GM18508 (cell line): ENCODE data around the gene BROX.
"Not testable (repeated sequence)": the region's sequence is repeated elsewhere in the genome, so short reads cannot be mapped to it uniquely, and the experiment has no call there.

Experiments used
- ATAC-seq: cut with Tn5 transposase; IDR thresholded peaks from one replicate; pipeline ENCODE4 v1.9.1; 2021; ENCODE audit warnings: moderate number of reproducible peaks; ENCODE audit not compliant: insufficient read depth, unreplicated experiment

The BROX gene

DNA sequence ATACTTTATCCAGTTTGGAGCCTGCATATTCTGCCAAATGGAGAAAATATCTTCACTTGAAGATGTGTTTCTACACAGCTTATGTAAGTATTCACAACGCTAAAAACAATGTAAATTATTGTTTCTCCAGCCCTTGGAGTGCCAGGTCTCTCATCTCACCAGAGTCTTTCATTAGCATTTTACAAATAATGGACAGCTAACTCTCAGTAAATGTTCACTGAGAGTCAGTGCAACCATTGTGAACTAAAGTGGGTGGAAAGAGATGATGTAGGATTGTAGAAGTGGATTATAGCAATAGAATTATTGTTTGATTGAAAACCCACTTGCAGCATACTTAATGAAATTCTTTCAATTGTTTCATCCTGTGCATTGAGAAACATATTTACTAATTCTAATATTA is 16.4 kb downstream of the BROX start:
- no peak for ATAC-seq

DNA sequence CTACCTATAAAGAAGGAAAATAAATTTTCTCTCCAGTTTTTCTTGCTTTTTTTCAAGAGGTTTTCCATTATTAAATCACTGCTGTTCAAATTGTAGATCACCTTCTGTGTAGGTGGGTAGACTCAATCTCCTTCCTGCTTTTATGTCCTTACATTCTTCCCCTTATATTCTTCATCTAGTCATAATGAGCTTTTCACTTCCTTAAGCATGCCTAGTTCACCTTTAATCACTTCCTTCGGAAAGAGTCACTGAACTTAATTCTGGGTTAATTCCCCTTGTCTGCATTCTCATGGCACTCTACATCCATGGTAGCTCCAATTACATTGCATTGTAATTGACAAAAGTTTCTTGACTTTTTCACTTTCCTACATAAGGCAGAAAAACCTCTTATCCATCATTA is 18.5 kb downstream of the BROX start:
- ATAC-seq = no peak

DNA sequence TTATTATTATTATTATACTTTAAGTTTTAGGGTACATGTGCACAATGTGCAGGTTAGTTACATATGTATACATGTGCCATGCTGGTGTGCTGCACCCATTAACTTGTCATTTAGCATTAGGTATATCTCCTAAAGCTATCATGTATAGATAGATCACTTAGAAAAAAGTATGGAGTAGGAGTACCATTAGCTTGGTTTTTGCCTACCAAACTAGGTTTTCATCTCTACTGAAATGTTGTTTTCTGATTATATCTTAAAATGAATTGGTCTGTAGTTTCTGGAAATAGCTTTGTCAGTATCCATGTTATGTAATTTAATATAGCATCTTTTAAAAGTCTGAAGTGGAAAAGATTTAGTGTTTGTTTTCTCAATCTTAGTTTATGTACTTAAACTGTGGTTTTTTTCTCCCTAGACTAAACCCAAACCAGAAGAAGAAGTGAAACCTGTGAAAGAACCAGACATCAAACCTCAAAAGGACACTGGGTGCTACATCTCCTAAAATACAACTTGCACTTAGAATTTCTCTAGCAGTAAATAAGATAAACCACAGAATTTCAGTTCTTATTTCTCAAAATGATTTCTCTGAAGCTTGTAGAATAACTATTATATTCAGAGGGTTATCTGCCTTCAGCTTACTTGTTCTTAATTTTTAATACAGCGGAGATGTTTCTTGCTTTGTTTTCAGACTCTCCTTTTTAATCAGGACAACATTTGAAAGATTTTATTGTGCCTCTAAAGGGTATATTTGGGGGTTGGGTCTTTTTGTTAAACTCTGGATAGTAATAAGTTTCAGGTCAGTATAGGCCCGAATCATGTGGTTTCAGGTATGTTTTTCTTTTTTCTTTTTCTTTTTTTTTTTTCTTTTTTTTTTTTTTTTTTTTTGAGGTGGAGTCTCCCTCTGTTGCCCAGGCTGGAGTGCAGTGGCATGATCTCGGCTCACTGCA is 20.1 kb downstream of the BROX start:
- peak; percentile 94 for ATAC-seq

DNA sequence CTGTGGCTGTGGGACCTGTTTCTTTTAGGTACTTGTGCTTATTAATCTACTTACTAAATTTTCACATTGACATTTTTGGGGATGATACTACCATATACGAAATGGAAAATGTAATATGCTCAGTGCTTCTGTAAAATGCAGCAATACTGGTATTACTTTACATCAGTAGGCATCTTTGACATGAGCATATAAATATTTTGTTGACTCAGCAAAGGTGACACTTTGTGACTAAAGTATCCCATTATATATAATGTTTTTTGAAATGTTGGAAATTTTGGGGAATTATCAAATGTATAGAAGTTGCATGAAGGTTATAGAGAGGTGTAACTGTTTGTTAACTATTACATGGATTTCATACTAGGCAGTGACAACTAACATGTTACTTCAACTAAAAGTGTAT is 22.4 kb downstream of the BROX start:
- ATAC-seq = no peak

DNA sequence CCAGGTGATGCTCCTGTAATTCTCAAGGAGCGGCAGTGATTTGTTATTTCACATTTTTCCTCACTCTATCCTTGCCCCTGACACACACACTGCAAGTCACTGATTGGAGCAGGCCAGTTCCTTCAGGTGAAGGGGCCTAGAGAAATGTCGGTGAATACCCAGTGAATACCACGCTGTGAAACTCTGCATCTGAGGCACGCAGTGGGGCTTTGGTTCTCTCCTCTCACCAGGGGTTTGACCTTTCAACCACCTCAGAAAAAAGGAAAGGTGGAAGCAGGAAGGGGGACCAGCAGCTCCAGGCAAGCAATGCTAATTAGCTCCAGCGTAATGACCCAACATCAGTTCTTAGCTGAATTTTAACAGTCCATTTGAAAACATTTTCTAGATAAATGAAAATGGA is 24.1 kb downstream of the BROX start:
- ATAC-seq = no peak

DNA sequence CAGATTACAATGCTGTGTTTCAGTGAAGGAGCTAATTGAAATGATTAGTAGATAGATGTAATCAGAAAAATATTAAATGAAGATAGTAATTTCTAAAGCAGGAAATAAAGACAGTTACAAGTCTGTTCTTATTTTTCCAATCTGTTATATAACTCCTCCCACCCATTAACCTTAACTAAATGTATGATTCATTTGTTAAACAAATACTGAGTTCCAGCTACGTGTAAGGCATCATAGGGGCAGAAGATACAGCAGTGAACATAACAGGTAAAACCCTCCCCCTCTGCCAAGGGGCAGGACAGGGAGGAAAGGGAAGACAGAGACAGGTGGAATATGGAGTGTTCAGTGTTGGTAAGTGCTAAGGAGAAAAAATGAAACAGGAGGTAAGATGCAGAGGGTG is 24.6 kb downstream of the BROX start, which contains the start of gene FAM177B:
TSS of gene FAM177B (plus strand) at position 231 of the 400 bp plus-strand sequence. CDS start 9,344 bp downstream, outside the sequence.
- no peak for ATAC-seq

GRCh38 chr1:222739465-222739864 is 27.1 kb downstream of the BROX start:
- no peak for ATAC-seq

GRCh38 chr1:222739929-222740328 is 27.6 kb downstream of the BROX start:
- ATAC-seq = no peak

DNA sequence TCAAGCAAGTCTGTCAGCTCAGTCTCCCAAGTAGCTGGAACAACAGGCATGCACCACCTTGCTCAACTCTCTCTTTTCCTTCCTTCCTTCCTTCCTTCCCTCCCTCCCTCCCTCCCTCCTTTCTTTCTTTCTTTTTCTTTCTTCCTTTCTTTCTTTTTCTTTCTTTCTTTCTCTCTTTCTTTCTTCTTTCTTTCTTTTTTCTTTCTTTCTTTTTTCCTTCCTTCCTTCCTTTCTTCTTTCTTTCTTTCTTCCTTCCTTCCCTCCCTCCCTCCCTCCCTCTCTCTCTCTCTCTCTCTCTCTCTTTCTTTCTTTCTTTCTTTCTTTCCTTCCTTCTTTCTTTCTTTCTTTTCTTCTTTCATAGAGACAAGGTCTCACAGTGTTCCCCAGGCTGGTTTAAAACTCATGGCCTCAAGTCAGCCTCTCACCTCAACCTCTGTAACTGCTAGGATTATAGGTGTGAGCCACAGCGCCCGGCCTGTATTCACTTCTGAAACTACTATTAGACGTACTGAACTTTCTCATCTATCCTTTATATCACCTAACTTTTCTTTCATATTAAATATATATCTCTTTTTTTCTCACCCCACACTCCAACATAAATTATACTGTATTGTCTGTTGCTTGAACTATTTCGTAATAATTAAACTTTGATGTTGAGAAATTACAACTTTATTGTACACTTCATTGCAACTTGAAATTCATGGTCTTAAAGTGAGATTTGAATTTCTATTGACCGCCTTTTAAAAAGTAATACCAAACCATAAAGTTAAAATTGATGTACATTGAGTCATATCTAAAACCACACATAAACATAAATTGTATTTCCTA is 29.5 kb downstream of the BROX start:
- ATAC-seq = not testable (repeated sequence)

DNA sequence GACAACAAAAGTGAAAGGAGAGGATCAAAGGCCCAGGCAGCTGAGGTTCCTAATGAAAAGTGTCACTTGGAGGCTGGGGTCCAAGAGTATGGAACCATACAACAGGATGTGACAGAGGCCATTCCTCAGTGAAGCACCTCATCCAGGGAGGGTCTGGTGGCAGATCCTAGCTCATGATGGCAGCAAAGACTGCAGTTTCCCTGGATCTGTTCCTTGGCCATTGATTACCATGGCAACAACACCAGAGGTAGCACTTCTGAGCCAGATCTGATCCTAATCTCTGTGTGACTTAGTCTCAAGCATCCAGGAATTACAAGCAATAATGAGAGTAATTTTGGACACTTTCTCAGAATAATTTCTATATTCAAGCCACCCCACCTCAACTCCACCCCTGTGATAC is 37.6 kb downstream of the BROX start:
- no peak for ATAC-seq

GRCh38 chr1:222750651-222751050 is 38.3 kb downstream of the BROX start:
- peak; percentile 80 for ATAC-seq

- no peak for ATAC-seq
These were observed 38.9 kb downstream of the BROX start for GRCh38 chr1:222751255-222751654.

GRCh38 chr1:222754366-222755139 is 42.2 kb downstream of the BROX start:
- ATAC-seq = no peak

- no peak for ATAC-seq
These were observed 45.4 kb downstream of the BROX start for GRCh38 chr1:222757646-222758268.

- ATAC-seq = no peak
These were observed 47.2 kb downstream of the BROX start for GRCh38 chr1:222759451-222760035.

DNA sequence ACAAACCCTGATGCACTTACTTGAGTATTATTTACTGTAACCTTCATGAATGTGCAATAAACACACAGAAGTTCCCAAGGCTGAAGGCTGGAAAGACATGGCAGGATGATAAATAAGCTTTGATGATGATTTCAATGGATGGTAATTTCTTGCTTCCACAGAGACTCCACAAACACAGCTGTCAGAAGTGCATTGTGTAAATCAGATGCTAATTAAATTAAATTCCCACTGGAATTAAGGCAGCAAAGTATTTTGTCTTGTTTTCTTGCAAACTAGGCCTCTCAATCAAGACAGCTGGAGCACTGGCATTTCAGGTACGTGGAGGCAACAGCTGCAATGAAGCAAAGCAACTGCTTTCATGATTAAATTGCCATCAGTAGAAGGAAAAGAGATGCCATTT is 48.7 kb downstream of the BROX start:
- no peak for ATAC-seq

- ATAC-seq = not testable (repeated sequence)
These were observed 49.8 kb downstream of the BROX start for GRCh38 chr1:222762178-222762577.

- ATAC-seq = no peak
These were observed 54.8 kb downstream of the BROX start for GRCh38 chr1:222767152-222767571.

- ATAC-seq = no peak
These were observed 56.2 kb downstream of the BROX start for GRCh38 chr1:222768592-222768991.

- no peak for ATAC-seq
These were observed 56.8 kb downstream of the BROX start for GRCh38 chr1:222769181-222769580.
